IPS-NIHi7 (cell line): ENCODE results near the gene CLSTN3.

ENCODE experiments used
- DNase-seq: peaks from one replicate; pipeline ENCODE4 v3.0.0; 2012; ENCODE audit warnings: mixed read lengths; ENCODE audit errors: extremely low spot score

Gene CLSTN3

GRCh38 chr12:7125632-7126227 is 4.4 kb upstream of the CLSTN3 start:
- no peak for DNase-seq

- no peak for DNase-seq
Measured at GRCh38 chr12:7127916-7128626, 2.1 kb upstream of the CLSTN3 start.

- DNase-seq, result peak; percentile 38
Measured at GRCh38 chr12:7128681-7129286, 1.4 kb upstream of the CLSTN3 start, which contains the start of gene RBP5. RBP5 (minus strand) TSS chr12:7128889; CDS start chr12:7128775, 114 bp downstream.

GRCh38 chr12:7129287-7129871 is 792 bp upstream of the CLSTN3 start:
- DNase-seq, result no peak

GRCh38 chr12:7130701-7131501 is 730 bp downstream of the CLSTN3 start:
- peak; percentile 81 for DNase-seq

GRCh38 chr12:7131502-7131866 is 1.3 kb downstream of the CLSTN3 start:
- DNase-seq, result no peak

GRCh38 chr12:7134396-7135166 is 4.4 kb downstream of the CLSTN3 start:
- DNase-seq, result no peak

- DNase-seq, result no peak
Measured at GRCh38 chr12:7136071-7136470, 5.9 kb downstream of the CLSTN3 start.

GRCh38 chr12:7136676-7137075 is 6.5 kb downstream of the CLSTN3 start:
- DNase-seq, result no peak

- no peak for DNase-seq
Measured at GRCh38 chr12:7137908-7138307, 7.7 kb downstream of the CLSTN3 start.

- DNase-seq, result no peak
Measured at GRCh38 chr12:7139200-7139599, 9.0 kb downstream of the CLSTN3 start.

- DNase-seq, result no peak
Measured at GRCh38 chr12:7141351-7142005, 11.3 kb downstream of the CLSTN3 start.

- peak; percentile 86 for DNase-seq
Measured at GRCh38 chr12:7142056-7142644, 12.0 kb downstream of the CLSTN3 start.

GRCh38 chr12:7142809-7143465 is 12.8 kb downstream of the CLSTN3 start:
- no peak for DNase-seq

GRCh38 chr12:7143564-7143963 is 13.4 kb downstream of the CLSTN3 start:
- no peak for DNase-seq

GRCh38 chr12:7144414-7145120 is 14.4 kb downstream of the CLSTN3 start:
- DNase-seq, result peak; percentile 46

- DNase-seq, result no peak
Measured at GRCh38 chr12:7145671-7146070, 15.5 kb downstream of the CLSTN3 start.

GRCh38 chr12:7146228-7146627 is 16.1 kb downstream of the CLSTN3 start:
- no peak for DNase-seq

GRCh38 chr12:7146906-7147305 is 16.7 kb downstream of the CLSTN3 start:
- no peak for DNase-seq
